Mammary epithelial cell (primary cell): ENCODE measurements around the gene TRPT1.

Source experiments
- CTCF ChIP-seq, 2 donors: IDR thresholded peaks in 1 of 2; conservative IDR thresholded peaks in 1 of 2; 2 replicates each; pipeline ENCODE4 v1.5.1; 2011 to 2012; ENCODE audit warnings: inconsistent platforms in 2 of 2, low read length in 2 of 2, mild to moderate bottlenecking in 2 of 2, control low read depth in 1 of 2, low read depth in 1 of 2; ENCODE audit not compliant: insufficient read depth in 1 of 2; ENCODE audit errors: extremely low read depth in 1 of 2
- EZH2 ChIP-seq: IDR thresholded peaks from 2 replicates; pipeline ENCODE4 v1.6.1; 2012; ENCODE audit warnings: low read length, inconsistent platforms, borderline replicate concordance

DNA sequence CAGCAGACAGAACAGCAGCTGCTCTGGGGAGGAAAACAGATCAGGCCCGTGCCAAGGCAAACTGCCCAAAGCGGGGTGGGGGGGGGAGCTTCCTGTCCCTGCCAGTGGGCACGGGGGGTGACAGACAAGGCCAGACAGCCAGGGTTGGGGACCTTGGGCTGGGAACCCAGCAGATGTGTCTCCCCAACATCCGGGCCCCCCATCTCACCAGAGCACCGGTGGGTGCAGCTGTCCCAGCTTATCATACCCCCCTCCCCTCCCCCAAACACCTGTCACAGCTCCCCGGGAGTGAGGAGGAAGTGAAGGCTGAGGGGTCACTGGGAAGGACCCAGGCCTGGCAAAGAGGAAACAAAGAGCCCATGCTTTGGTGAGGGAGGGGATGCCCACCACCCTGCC is 19.4 kb upstream of the TRPT1 start:
- no peak for TF ChIP-seq CTCF (conservative IDR thresholded peaks at IDR 0.05 in 1 of 2, IDR thresholded peaks at IDR 0.05 in 1 of 2; ENCODE audit: extremely low read depth in 1 of 2, insufficient read depth in 1 of 2, low read depth in 1 of 2, low read length in 2 of 2)
- TF ChIP-seq EZH2, result no peak
